ENCODE measurements around the gene HES7. TPM values are rescaled to one million over a fixed set of nuclear protein-coding genes. Genes with fewer than 3 reads are reported as not detected.

HES7 gene
- total and polyA plus RNA-seq, 2 experiments from 2014 or later: not detected

DNA sequence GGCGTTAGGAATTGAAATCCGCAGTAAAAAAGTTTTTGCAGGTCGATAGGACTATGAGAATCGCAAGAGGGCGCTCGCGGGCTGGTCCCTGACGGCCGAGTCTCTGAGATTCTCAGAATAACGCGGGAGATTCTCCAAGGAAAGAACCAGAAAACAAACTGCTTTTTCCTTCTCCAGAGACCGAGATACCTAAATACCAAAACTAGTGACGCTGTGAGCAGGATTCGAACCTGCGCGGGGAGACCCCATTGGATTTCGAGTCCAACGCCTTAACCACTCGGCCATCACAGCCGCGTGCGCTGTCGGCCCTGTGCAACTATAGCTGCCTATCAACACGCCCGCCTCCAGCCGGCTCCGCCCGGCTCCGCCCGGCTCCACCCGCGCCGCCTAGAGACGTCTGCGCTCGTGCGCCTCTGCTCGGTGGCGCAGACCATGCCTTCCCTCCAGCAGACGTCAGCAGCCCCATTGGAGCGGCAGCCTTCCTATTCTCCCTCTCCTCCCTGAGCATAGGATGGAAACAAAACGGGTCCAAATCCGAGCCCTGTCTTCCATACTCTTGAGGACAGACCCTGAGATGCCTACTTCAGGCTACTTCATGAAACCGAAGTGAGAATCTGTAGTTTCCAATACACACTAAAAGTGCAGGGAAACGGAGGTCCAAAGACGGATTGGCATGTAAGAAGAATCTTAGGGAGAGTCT, 14.9 kb upstream of the HES7 start:
- in situ Hi-C loops (cut with MboI): no loop called here
- Histone ChIP-seq H3K4me2 (ENCODE audit: unreplicated experiment) (peak overlapping the region; percentile 85), H3K9ac (peak overlapping the region; percentile 84), H3K36me3 (ENCODE audit: low read depth) (peaks cover 10% of the 10 kb centered on the region; the same call in 1 of the 2 replicates), H3F3A (ENCODE audit: insufficient read depth) (peaks cover 29% of the 10 kb centered on the region), H3K4me1 (ENCODE audit: insufficient read depth) (peaks cover 5% of the 10 kb centered on the region), H2AFZ (peak overlapping the region; percentile 49; the same call in 1 of the 2 replicates), H4K20me1 (ENCODE audit: insufficient read depth) (no peaks in the 10 kb centered on the region), H3K9me3 (ENCODE audit: low read depth) (no peaks in the 10 kb centered on the region), H3K27ac (peak overlapping the region; percentile 95), H3K27me3 (replicated peaks; ENCODE audit: insufficient read depth) (no peaks in the 10 kb centered on the region), H3K4me3 (peak overlapping the region; percentile 70), H3K79me2 (ENCODE audit: insufficient read depth) (no peaks in the 10 kb centered on the region), H3K9me2 (ENCODE audit: insufficient read depth) (no peaks in the 10 kb centered on the region)
- TF ChIP-seq EZH2 (IDR thresholded peaks at IDR 0.05; ENCODE audit: insufficient read depth, poor library complexity, severe bottlenecking) (no peak), EZH2phosphoT487 (IDR thresholded peaks at IDR 0.05; ENCODE audit: insufficient read depth, low read depth) (no peak)
- DNase-seq: peak; percentile 98
- WGBS, 2 experiments (ENCODE audit: low coverage in 1 of 2, low lambda C conversion rate in 2 of 2, missing lambda C conversion rate in 2 of 2): 2 to 4% methylated on average over 45 to 46 of the region's 46 CpGs

DNA sequence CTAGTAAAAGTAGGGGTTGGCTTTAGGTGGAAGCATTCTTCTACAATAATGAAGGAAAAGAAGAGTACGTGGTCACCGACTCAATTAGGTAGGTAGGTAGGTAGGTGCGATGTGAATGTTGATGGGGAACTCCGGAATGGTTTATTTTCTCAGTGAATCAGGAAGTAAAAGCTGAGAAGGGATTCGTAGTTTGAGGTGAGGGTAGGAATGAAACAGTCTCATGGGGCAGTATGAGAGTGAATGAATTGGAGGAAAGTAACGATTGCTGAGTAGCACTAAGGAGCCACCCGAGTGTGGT, 14.4 kb upstream of the HES7 start:
- no peak for TF ChIP-seq EZH2 (IDR thresholded peaks at IDR 0.05; ENCODE audit: insufficient read depth, poor library complexity, severe bottlenecking)
- TF ChIP-seq EZH2phosphoT487 (IDR thresholded peaks at IDR 0.05; ENCODE audit: insufficient read depth, low read depth): no peak

DNA sequence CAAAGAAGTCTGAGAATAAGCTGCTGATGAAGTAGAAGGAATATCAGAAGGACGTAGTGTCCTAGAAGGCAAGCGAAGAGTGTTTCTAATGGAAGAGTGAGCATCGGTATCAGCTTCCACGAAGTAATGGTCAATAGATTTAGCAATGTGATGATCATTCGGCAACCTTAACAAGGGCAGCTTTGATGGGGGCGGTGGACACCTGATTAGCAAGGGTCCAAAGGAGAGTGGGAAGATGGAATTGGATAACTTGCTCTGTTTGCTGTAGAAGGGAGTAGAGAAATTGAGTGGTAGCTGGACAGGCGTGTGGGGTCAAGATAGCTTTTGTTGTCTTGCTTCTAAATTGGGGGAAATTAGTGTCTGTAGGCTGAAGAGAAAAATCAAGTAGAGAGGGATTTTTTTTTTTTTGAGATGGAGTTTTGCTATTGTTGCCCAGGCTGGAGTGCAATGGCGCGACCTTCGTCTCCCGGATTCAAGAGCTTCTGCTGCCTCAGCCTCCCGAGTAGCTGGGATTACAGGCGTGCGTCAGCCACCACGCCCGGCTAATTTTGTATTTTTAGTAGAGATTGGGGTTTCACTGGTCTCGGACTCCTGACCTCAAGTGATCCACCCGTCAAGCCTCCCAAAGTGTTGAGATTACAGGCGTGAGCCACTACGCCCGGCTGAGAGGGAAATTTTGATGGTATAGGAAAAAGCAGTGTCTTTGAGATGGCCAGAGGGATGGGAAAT, 13.9 kb upstream of the HES7 start:
- Histone ChIP-seq H3K4me3 (peak overlapping the region; percentile 57), H3K36me3 (ENCODE audit: low read depth) (peaks cover 10% of the 10 kb centered on the region; the same call in 1 of the 2 replicates), H3K27ac (peak overlapping the region; percentile 95), H3K27me3 (replicated peaks; ENCODE audit: insufficient read depth) (no peaks in the 10 kb centered on the region), H3K9me3 (ENCODE audit: low read depth) (no peaks in the 10 kb centered on the region), H3K4me1 (ENCODE audit: insufficient read depth) (peaks cover 5% of the 10 kb centered on the region), H3K4me2 (ENCODE audit: unreplicated experiment) (peak overlapping the region; percentile 74), H3K79me2 (ENCODE audit: insufficient read depth) (no peaks in the 10 kb centered on the region), H3F3A (ENCODE audit: insufficient read depth) (peaks cover 29% of the 10 kb centered on the region), H3K9ac (peak overlapping the region; percentile 84), H2AFZ (peak overlapping the region; percentile 46), H4K20me1 (ENCODE audit: insufficient read depth) (no peaks in the 10 kb centered on the region), H3K9me2 (ENCODE audit: insufficient read depth) (no peaks in the 10 kb centered on the region)
- TF ChIP-seq EZH2phosphoT487 (IDR thresholded peaks at IDR 0.05; ENCODE audit: insufficient read depth, low read depth): no peak
- TF ChIP-seq EZH2 (IDR thresholded peaks at IDR 0.05; ENCODE audit: insufficient read depth, poor library complexity, severe bottlenecking): no peak
- DNase-seq: no peak
- WGBS, 2 experiments (ENCODE audit: low coverage in 1 of 2, low lambda C conversion rate in 2 of 2, missing lambda C conversion rate in 2 of 2): 66 to 67% methylated on average over 18 to 21 of the region's 21 CpGs
- in situ Hi-C loops (cut with MboI): no loop called here

More for the DNA sequence above, 14.4 kb upstream of the HES7 start:
- H3K4me2 ChIP-seq (ENCODE audit: unreplicated experiment): peak overlapping the region; percentile 74
- no peaks in the 10 kb centered on the region for H3K79me2 ChIP-seq (ENCODE audit: insufficient read depth)
- H3K27me3 ChIP-seq (replicated peaks; ENCODE audit: insufficient read depth): no peaks in the 10 kb centered on the region
- H3K9me3 ChIP-seq (ENCODE audit: low read depth): no peaks in the 10 kb centered on the region
- no peaks in the 10 kb centered on the region for H4K20me1 ChIP-seq (ENCODE audit: insufficient read depth)
- peaks cover 29% of the 10 kb centered on the region for H3F3A ChIP-seq (ENCODE audit: insufficient read depth)
- peak overlapping the region; percentile 95 for H3K27ac ChIP-seq
- no peak for DNase-seq
- WGBS, 2 experiments (ENCODE audit: low coverage in 1 of 2, low lambda C conversion rate in 2 of 2, missing lambda C conversion rate in 2 of 2): 8 to 14% methylated on average over 7 of the region's 7 CpGs
- H3K4me1 ChIP-seq (ENCODE audit: insufficient read depth): peaks cover 5% of the 10 kb centered on the region
- H3K9ac ChIP-seq: peak overlapping the region; percentile 84
- peak overlapping the region; percentile 46 for H2AFZ ChIP-seq
- in situ Hi-C loops (cut with MboI): no loop called here
- peak overlapping the region; percentile 57 for H3K4me3 ChIP-seq
- H3K36me3 ChIP-seq (ENCODE audit: low read depth): peaks cover 10% of the 10 kb centered on the region; the same call in 1 of the 2 replicates
- no peaks in the 10 kb centered on the region for H3K9me2 ChIP-seq (ENCODE audit: insufficient read depth)

DNA sequence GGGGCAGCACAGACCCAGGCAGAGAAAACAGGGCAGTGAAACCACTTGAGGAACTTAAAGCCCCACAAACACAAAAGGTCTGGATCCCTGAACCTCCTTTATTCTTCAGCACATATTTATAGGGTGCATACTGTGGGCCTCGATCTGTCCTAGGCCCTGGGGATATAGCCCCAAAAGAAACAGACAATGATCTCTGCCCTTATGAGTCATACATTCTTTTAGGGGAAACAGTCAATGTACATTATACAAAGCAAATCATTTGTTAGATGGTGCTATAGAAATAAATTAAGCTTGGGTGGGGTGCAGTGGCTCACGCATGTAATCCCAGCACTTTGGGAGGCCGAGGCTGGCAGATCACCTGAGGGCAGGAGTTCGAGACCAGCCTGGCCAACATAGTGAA, 10.0 kb upstream of the HES7 start:
- no peaks in the 10 kb centered on the region for H3K9me2 ChIP-seq (ENCODE audit: insufficient read depth)
- H3K4me2 ChIP-seq (ENCODE audit: unreplicated experiment): no peak overlapping the region
- H3K9ac ChIP-seq: no peak overlapping the region
- TF ChIP-seq EZH2 (IDR thresholded peaks at IDR 0.05; ENCODE audit: insufficient read depth, poor library complexity, severe bottlenecking) (no peak), EZH2phosphoT487 (IDR thresholded peaks at IDR 0.05; ENCODE audit: insufficient read depth, low read depth) (no peak)
- WGBS, 2 experiments (ENCODE audit: low coverage in 1 of 2, low lambda C conversion rate in 2 of 2, missing lambda C conversion rate in 2 of 2): 87 to 93% methylated on average over 4 of the region's 4 CpGs
- no peaks in the 10 kb centered on the region for H3K27me3 ChIP-seq (replicated peaks; ENCODE audit: insufficient read depth)
- no peak overlapping the region for H2AFZ ChIP-seq
- H3K9me3 ChIP-seq (ENCODE audit: low read depth): no peaks in the 10 kb centered on the region
- in situ Hi-C loops (cut with MboI): no loop called here
- no peaks in the 10 kb centered on the region for H4K20me1 ChIP-seq (ENCODE audit: insufficient read depth)
- no peaks in the 10 kb centered on the region for H3K79me2 ChIP-seq (ENCODE audit: insufficient read depth)
- H3K36me3 ChIP-seq (ENCODE audit: low read depth): no peaks in the 10 kb centered on the region
- H3F3A ChIP-seq (ENCODE audit: insufficient read depth): peaks cover 7% of the 10 kb centered on the region
- DNase-seq: no peak
- peaks cover 5% of the 10 kb centered on the region for H3K4me1 ChIP-seq (ENCODE audit: insufficient read depth)
- H3K27ac ChIP-seq: no peak overlapping the region
- H3K4me3 ChIP-seq: no peak overlapping the region

All from GM23248 (cell line).